Hepatocyte (in vitro differentiated cells): ENCODE data around the gene ZNF341.

ENCODE experiments used
- EZH2 ChIP-seq: fragments of 200-600 bp; sonication (generic); IDR thresholded peaks from 2 replicates; pipeline ENCODE4 v1.6.1; 2016; ENCODE audit warnings: antibody characterized with exemption, mild to moderate bottlenecking, borderline replicate concordance
- EZH2phosphoT487 ChIP-seq: fragments of 200-600 bp; sonication (generic); IDR thresholded peaks from one replicate; pipeline ENCODE4 v1.6.1; 2018; ENCODE audit warnings: antibody characterized with exemption, mild to moderate bottlenecking, low read depth, moderate library complexity; ENCODE audit not compliant: unreplicated experiment, severe bottlenecking
- TF ChIP-seq, protein P1 (sequence below): fragments of 200-600 bp; sonication (generic); IDR thresholded peaks from 2 replicates; pipeline ENCODE4 v1.5.1; 2016; ENCODE audit warnings: antibody characterized with exemption, mild to moderate bottlenecking; ENCODE audit not compliant: poor library complexity

DNA sequence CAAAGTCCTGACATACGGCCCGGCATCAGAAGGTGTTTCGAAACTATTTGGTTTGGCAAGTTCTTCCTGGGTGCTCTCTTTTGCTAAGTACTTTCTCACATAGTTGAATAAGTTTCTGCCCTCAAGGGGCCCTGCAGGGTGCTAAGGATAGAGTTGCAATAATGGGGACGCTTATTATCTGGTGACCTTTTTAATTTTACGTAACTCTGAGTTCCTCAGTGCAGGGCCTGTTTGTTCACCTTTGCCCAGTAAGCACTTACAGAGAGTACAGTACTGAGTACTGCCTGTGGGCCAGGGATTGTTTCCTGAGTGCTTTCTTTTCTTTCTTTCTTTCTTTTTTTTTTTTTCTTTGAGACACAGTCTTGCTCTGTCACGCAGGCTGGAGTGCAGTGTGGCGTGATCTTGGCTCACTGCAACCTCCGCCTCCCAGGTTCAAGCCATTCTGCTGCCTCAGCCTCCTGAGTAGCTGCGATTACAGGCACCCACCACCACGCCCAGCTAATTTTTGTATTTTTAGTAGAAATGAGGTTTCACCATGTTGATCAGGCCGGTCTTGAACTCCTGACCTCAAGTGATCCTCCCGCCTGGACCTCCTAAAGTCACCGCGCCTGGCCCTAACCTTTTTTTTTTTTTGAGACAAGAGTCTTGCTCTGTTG, 7.2 kb upstream of the ZNF341 start:
- TF ChIP-seq, protein P1, sequence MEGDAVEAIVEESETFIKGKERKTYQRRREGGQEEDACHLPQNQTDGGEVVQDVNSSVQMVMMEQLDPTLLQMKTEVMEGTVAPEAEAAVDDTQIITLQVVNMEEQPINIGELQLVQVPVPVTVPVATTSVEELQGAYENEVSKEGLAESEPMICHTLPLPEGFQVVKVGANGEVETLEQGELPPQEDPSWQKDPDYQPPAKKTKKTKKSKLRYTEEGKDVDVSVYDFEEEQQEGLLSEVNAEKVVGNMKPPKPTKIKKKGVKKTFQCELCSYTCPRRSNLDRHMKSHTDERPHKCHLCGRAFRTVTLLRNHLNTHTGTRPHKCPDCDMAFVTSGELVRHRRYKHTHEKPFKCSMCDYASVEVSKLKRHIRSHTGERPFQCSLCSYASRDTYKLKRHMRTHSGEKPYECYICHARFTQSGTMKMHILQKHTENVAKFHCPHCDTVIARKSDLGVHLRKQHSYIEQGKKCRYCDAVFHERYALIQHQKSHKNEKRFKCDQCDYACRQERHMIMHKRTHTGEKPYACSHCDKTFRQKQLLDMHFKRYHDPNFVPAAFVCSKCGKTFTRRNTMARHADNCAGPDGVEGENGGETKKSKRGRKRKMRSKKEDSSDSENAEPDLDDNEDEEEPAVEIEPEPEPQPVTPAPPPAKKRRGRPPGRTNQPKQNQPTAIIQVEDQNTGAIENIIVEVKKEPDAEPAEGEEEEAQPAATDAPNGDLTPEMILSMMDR: no peak
- TF ChIP-seq EZH2: no peak
- TF ChIP-seq EZH2phosphoT487: no peak
